ENCODE data around the gene AQP5. TPM values are rescaled to one million over a fixed set of nuclear protein-coding genes. Genes with fewer than 3 reads are reported as not detected.
"Not testable (repeated sequence)": the region's sequence is repeated elsewhere in the genome, so short reads cannot be mapped to it uniquely, and the experiment has no call there.

The AQP5 gene
- total RNA-seq, 1 experiment from 2014 or later = not detected

- POLR2A ChIA-PET (ENCODE audit: unreplicated experiment) = no interaction called here
- intact Hi-C loops (cut with micrococcal nuclease) = no loop called here
- no TSS peak for BruUV-seq (replicated peaks)
Measured at GRCh38 chr12:49987625-49988303, 26.1 kb downstream of the AQP5 start.

GRCh38 chr12:49989400-49989799 lies 27.7 kb downstream of the AQP5 start:
- H3K27ac ChIP-seq (ENCODE audit: low read length); intact Hi-C loops (cut with micrococcal nuclease); ATAC-seq; H3K9me3 ChIP-seq (ENCODE audit: low read length); POLR2A ChIA-PET (ENCODE audit: unreplicated experiment); H3K4me3 ChIP-seq (ENCODE audit: low read length); H4K20me1 ChIP-seq (ENCODE audit: low read length); H3F3A ChIP-seq (ENCODE audit: low read length, unreplicated experiment); H3K27me3 ChIP-seq (ENCODE audit: low read length); H3K4me2 ChIP-seq (ENCODE audit: low read length); H2AFZ ChIP-seq (ENCODE audit: low read length); CTCF ChIA-PET; H3K9ac ChIP-seq (ENCODE audit: low read length); DNase-seq; H3K79me2 ChIP-seq (ENCODE audit: low read length); H3K9me2 ChIP-seq (replicated peaks; ENCODE audit: low read length); H3K4me1 ChIP-seq (ENCODE audit: insufficient read depth, low read length): not testable (repeated sequence)
- peaks cover 65% of the 10 kb centered on the region for H3K36me3 ChIP-seq (ENCODE audit: low read depth, low read length)
- BruUV-seq (replicated peaks) = TSS peak; percentile 38

More at GRCh38 chr12:49987625-49988303, 26.1 kb downstream of the AQP5 start:
- no peaks in the 10 kb centered on the region for H3K9me3 ChIP-seq (ENCODE audit: low read length)
- H3K4me1 ChIP-seq (ENCODE audit: insufficient read depth, low read length) = peaks cover 9% of the 10 kb centered on the region; the same call in 1 of the 2 replicates
- H3K27ac ChIP-seq (ENCODE audit: low read length) = no peak overlapping the region
- no peak overlapping the region for H3K4me2 ChIP-seq (ENCODE audit: low read length)
- H3K4me3 ChIP-seq (ENCODE audit: low read length) = no peak overlapping the region
- no peaks in the 10 kb centered on the region for H3F3A ChIP-seq (ENCODE audit: low read length, unreplicated experiment)
- no peaks in the 10 kb centered on the region for H3K9me2 ChIP-seq (replicated peaks; ENCODE audit: low read length)
- no peaks in the 10 kb centered on the region for H3K79me2 ChIP-seq (ENCODE audit: low read length)
- ATAC-seq (no peak), DNase-seq (no peak)
- H3K36me3 ChIP-seq (ENCODE audit: low read depth, low read length) = peaks cover 54% of the 10 kb centered on the region
- CTCF ChIA-PET = no interaction called here
- no peak overlapping the region for H3K9ac ChIP-seq (ENCODE audit: low read length)
- no peaks in the 10 kb centered on the region for H3K27me3 ChIP-seq (ENCODE audit: low read length)
- TF ChIP-seq EZH2phosphoT487 (IDR thresholded peaks at IDR 0.05; ENCODE audit: borderline replicate concordance, low read length) (no peak), CTCF (conservative IDR thresholded peaks at IDR 0.05; ENCODE audit: low read depth, low read length) (no peak), EZH2 (IDR thresholded peaks at IDR 0.05; ENCODE audit: low read length, unreplicated experiment) (no peak)
- no peak overlapping the region for H2AFZ ChIP-seq (ENCODE audit: low read length)
- no peaks in the 10 kb centered on the region for H4K20me1 ChIP-seq (ENCODE audit: low read length)

GRCh38 chr12:49990273-49990672 lies 28.6 kb downstream of the AQP5 start:
- ChIA-PET POLR2A (ENCODE audit: unreplicated experiment) (no interaction called here), CTCF (no interaction called here)
- Histone ChIP-seq H3K27me3 (ENCODE audit: low read length) (no peaks in the 10 kb centered on the region), H3K4me2 (ENCODE audit: low read length) (no peak overlapping the region), H3K27ac (ENCODE audit: low read length) (no peak overlapping the region), H3K36me3 (ENCODE audit: low read depth, low read length) (peaks cover 72% of the 10 kb centered on the region), H3K79me2 (ENCODE audit: low read length) (no peaks in the 10 kb centered on the region), H3K9me2 (replicated peaks; ENCODE audit: low read length) (no peaks in the 10 kb centered on the region), H3K4me1 (ENCODE audit: insufficient read depth, low read length) (no peaks in the 10 kb centered on the region), H3K4me3 (ENCODE audit: low read length) (no peak overlapping the region), H4K20me1 (ENCODE audit: low read length) (no peaks in the 10 kb centered on the region), H3F3A (ENCODE audit: low read length, unreplicated experiment) (no peaks in the 10 kb centered on the region), H2AFZ (ENCODE audit: low read length) (no peak overlapping the region), H3K9ac (ENCODE audit: low read length) (no peak overlapping the region), H3K9me3 (ENCODE audit: low read length) (no peaks in the 10 kb centered on the region)
- no TSS peak for BruUV-seq (replicated peaks)
- DNase-seq (no peak), ATAC-seq (no peak)
- intact Hi-C loops (cut with micrococcal nuclease) = no loop called here
- TF ChIP-seq EZH2 (IDR thresholded peaks at IDR 0.05; ENCODE audit: low read length, unreplicated experiment) (no peak), EZH2phosphoT487 (IDR thresholded peaks at IDR 0.05; ENCODE audit: borderline replicate concordance, low read length) (no peak), CTCF (conservative IDR thresholded peaks at IDR 0.05; ENCODE audit: low read depth, low read length) (no peak)
